ENCODE measurements around the gene DGKE.

The DGKE gene

DNA sequence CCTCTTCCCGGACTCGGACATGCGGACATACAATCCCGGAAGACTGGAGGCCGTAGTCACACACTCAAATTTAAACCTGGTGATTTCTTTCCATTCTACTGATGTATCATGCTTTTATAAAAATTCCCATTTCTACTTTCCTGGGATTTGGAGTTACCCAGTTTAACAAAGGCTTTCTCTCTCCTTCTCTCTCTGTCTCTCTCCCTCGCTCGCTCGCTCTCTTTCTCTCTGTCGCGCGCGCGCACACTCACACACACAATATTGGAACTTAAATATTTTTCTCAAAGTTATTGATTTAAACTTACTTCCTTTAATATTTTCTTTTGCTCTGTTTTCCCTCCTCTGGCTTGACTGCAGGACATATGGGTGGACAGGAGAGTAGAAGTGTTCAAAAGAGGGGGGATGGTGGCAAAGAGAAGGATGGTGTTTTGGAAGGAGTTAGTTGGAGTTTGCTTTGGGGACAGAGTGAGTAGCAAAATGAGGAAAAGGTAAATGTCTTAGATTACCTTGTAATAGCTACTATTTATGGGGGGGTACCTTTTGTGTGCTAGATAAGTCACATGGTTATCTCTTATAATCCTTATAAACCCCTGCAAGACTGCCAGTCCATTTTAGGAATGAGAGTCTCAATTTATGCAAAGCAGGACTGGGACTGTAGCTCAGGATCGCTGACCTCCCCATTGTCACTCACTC lies 80.8 kb downstream of the DGKE start:
- DNase-seq (ENCODE audit: low spot score), result no peak

DNA sequence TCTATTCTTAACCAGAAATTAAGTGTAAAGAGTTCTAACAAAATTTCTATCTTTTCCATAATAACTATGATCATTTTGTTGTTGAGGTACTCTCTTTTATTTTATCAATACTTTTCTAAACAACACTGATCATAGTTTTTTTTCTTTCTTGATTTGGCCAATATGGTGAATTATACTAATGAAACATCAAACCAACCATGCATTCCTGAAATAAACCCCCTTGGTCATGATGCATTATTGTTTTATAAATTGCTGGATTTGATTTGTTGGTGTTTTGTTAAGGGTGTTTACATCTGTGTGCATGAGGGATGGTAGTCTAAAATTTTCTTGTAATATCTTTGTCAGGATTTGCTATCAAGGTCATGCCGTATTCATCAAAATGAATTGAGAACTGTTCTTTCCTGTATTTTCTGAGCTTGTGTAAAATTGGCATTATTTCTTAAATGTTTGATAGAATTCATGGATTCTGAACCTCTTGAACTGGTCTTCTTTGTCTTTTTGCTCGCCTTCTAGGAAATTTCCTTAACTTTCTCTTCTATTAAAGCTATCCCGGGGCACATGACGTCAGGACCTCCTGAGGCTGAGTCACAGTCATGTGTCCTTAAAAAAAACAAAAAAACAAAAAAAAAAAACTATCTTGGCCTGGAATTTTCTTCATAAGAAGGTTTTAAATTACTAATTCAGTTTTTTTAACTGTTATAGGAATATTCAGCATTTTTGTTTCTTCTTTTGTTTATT lies 83.8 kb downstream of the DGKE start:
- DNase-seq (ENCODE audit: low spot score), result no peak

DNA sequence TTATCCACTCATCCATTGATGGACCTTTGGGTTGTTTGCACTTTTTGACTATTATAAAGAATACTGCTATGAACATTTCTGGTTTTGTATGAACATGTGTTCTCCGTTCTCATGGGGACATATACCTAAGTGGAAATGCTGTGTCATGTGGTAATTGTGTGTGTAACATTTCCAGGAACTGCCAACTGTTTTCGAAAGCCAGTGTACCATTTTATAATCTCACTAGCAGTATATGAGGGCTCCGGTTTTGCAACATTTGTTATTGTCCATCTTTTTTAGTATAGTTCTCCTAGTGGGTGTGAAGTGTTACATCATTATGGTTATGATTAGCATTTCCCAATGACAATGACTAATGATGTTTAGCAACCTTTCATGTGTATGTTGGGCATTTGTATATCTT lies 85.0 kb downstream of the DGKE start:
- DNase-seq (ENCODE audit: low spot score), result no peak

Measured in putamen (tissue), 1 donor.